HepG2 (cell line): ENCODE measurements around the gene NPEPL1. TPM values are rescaled to one million over a fixed set of nuclear protein-coding genes. Genes with fewer than 3 reads are reported as not detected.
A peak's percentile ranks its signal among the peaks of the same experiment; 100 is the strongest.

Source experiments
- ATAC-seq: fragments of 200-7000 bp; cut with Tn5 transposase; 3 replicates; pipeline ENCODE4 v1.9.1; 2020; ENCODE audit warnings: mild to moderate bottlenecking, moderate library complexity
- BruUV-seq: library from RNA; stranded (reverse); fragments of 400-500 nt; replicated peaks from 2 replicates; lab custom pipeline; 2021; lab: Mats Ljungman, UMichigan
- CTCF ChIA-PET: fragments of 300-600 bp; formaldehyde crosslinking; extraction: SDS; loops from one replicate; lab custom pipeline; 2021; ENCODE audit warnings: low total read pairs, inconsistent platforms, low intra/inter-chr PET ratio; lab: Yijun Ruan, JAX
- POLR2A ChIA-PET: fragments of 350-600 bp; sonication (Branson Sonifier 250); formaldehyde crosslinking; loops from one replicate; lab custom pipeline; 2020; ENCODE audit warnings: antibody characterized with exemption, inconsistent platforms; lab: Yijun Ruan, JAX
- DNase-seq: peaks from one replicate; pipeline ENCODE4 v3.0.0-alpha.2; 2015; ENCODE audit warnings: low spot score
- FAIRE-seq: peaks from 3 replicates; lab custom pipeline; 2011; peaks lifted over from hg19 to GRCh38; lab: Jason Lieb, UNC
- H2AFZ ChIP-seq: one replicate; pipeline ENCODE4 v1.6.1; 2011; ENCODE audit warnings: low read length, inconsistent platforms
- H3K27ac ChIP-seq: fragments of 300-600 bp; 3 replicates; pipeline ENCODE4 v1.8.0; 2011; ENCODE audit warnings: mixed run types, mild to moderate bottlenecking, mixed read lengths, low read length, inconsistent platforms; ENCODE audit not compliant: insufficient read depth; ENCODE audit errors: extremely low read length
- H3K27me3 ChIP-seq, 2 experiments: fragments of 200-600 bp in 1 of 2; 2 replicates in 1 of 2; 3 replicates in 1 of 2; pipeline versions ENCODE4 v1.6.0 to v1.8.0; 2011; ENCODE audit warnings: low read length in 2 of 2, mild to moderate bottlenecking in 2 of 2, moderate library complexity in 2 of 2, inconsistent platforms in 1 of 2; ENCODE audit not compliant: insufficient read depth in 2 of 2, control insufficient read depth in 1 of 2
- H3K36me3 ChIP-seq, 2 experiments: fragments of 200-600 bp in 1 of 2; replicated peaks in 1 of 2; 2 replicates in 1 of 2; 3 replicates in 1 of 2; pipeline versions ENCODE4 v1.5.1 to v1.8.0; 2011; ENCODE audit warnings: low read length in 2 of 2, inconsistent platforms in 1 of 2; ENCODE audit not compliant: insufficient read depth in 2 of 2, control insufficient read depth in 1 of 2
- H3K4me1 ChIP-seq: 2 replicates; pipeline ENCODE4 v1.5.1; 2012; ENCODE audit warnings: low read length, inconsistent platforms; ENCODE audit not compliant: insufficient read depth
- H3K4me2 ChIP-seq: 2 replicates; pipeline ENCODE4 v1.6.0; 2011; ENCODE audit warnings: low read depth, low read length, inconsistent platforms
- H3K4me3 ChIP-seq, 3 experiments: fragments of 200-600 bp in 1 of 3; sonication (generic), shearing (Covaris generic) in 1 of 3; replicated peaks in 1 of 3; 2 replicates each; pipeline ENCODE4 v1.5.1; 2011 to 2016; ENCODE audit warnings: low read length in 3 of 3, inconsistent platforms in 2 of 3, low read depth in 2 of 3, mild to moderate bottlenecking in 2 of 3, control low read depth in 1 of 3, mixed read lengths in 1 of 3; ENCODE audit not compliant: insufficient read depth in 1 of 3
- H3K79me2 ChIP-seq: one replicate; pipeline ENCODE4 v1.6.1; 2011; ENCODE audit warnings: low read length, inconsistent platforms; ENCODE audit not compliant: insufficient read depth
- H3K9ac ChIP-seq: 2 replicates; pipeline ENCODE4 v1.6.0; 2011; ENCODE audit warnings: mild to moderate bottlenecking, low read depth, low read length, inconsistent platforms; ENCODE audit not compliant: insufficient read depth
- H3K9me3 ChIP-seq: 2 replicates; pipeline ENCODE4 v1.5.1; 2012; ENCODE audit warnings: mild to moderate bottlenecking, low read length
- H4K20me1 ChIP-seq: 2 replicates; pipeline ENCODE4 v1.6.0; 2011; ENCODE audit warnings: inconsistent platforms, mild to moderate bottlenecking, low read length, moderate library complexity; ENCODE audit not compliant: insufficient read depth
- AGO2 ChIP-seq: fragments of 200-400 bp; formaldehyde crosslinking; optimal IDR thresholded peaks from 2 replicates; pipeline ENCODE3; 2017; ENCODE audit warnings: mild to moderate bottlenecking, low read depth, low read length, moderate library complexity
- TSC22D2 ChIP-seq: sonication (generic); formaldehyde crosslinking; IDR thresholded peaks from 2 replicates; pipeline ENCODE4 v1.5.1; 2020; ENCODE audit warnings: missing genetic modification reagents, mild to moderate bottlenecking, borderline replicate concordance
- ZNF326 ChIP-seq: sonication (generic); formaldehyde crosslinking; IDR thresholded peaks from 2 replicates; pipeline ENCODE4 v1.4.0; 2020; ENCODE audit warnings: missing genetic modification reagents, borderline replicate concordance
- ZNF607 ChIP-seq: sonication (generic); formaldehyde crosslinking; IDR thresholded peaks from 2 replicates; pipeline ENCODE4 v1.5.1; 2020; ENCODE audit warnings: missing genetic modification reagents, mild to moderate bottlenecking, borderline replicate concordance
- ZNF616 ChIP-seq: sonication (generic); formaldehyde crosslinking; IDR thresholded peaks from 2 replicates; pipeline ENCODE4 v1.5.0; 2020; ENCODE audit warnings: low read depth, mild to moderate bottlenecking, missing genetic modification reagents
- WGBS: methylation state at CpG from one replicate; pipeline ENCODE4 v1.1.6; 2017; ENCODE audit warnings: low lambda C conversion rate; 5-methylcytosine and 5-hydroxymethylcytosine counted together
- in situ Hi-C: cut with HindIII; loops from 2 replicates; pipeline ENCODE4 v1.10.0; 2017; ENCODE audit warnings: low pct_unique_long_range_greater_than_20kb; ENCODE audit not compliant: extremely low pct_ligation_motif_present
- intact Hi-C: fragments of 100-400 bp; cut with micrococcal nuclease; formaldehyde crosslinking; loops from one replicate; pipeline ENCODE4 v1.10.0; 2022; ENCODE audit not compliant: unreplicated experiment
- polyA plus RNA-seq, 8 experiments: library from polyadenylated mRNA; depleted of rRNA in 3 of 8; stranded (reverse) in 7 of 8; unstranded in 1 of 8; fragments of >200 nt; fragmentation: Illumina TruSeq in 4 of 8; extraction: Trizol in 4 of 8; gene quantifications; 2 replicates each; pipeline versions ENCODE4 v1.2.1 to v1.2.3, GENCODE V29; 2011 to 2016; ENCODE audit warnings: low read depth in 4 of 8, missing spikeins in 1 of 8, mixed read lengths in 1 of 8; ENCODE audit not compliant: insufficient read depth in 1 of 8
- total RNA-seq, 5 experiments: library from RNA; depleted of rRNA; stranded (reverse); fragments of >200 nt; fragmentation: Illumina TruSeq; extraction: Trizol; gene quantifications; 2 replicates each; pipeline ENCODE4 v1.2.3, GENCODE V29; 2016; ENCODE audit warnings: low read depth in 1 of 5

Gene NPEPL1
- total and polyA plus RNA-seq, 2 of the 13 experiments (the other 11 are each of a cell fraction or from before 2014, with no cell fraction given) = 4.1 to 7.5 TPM

- BruUV-seq = no TSS peak
- Histone ChIP-seq H3K36me3 (peaks cover 10 to 16% of the 10 kb centered on the region in 2 experiments; a peak in 4 of 5 replicates), H3K4me2 (no peak overlapping the region), H3K9ac (no peak overlapping the region), H2AFZ (no peak overlapping the region), H3K79me2 (no peaks in the 10 kb centered on the region), H4K20me1 (no peaks in the 10 kb centered on the region; the same call in 1 of the 2 replicates), H3K9me3 (no peaks in the 10 kb centered on the region), H3K27me3 (no peaks in the 10 kb centered on the region), H3K4me1 (no peaks in the 10 kb centered on the region), H3K4me3 (no peak overlapping the region), H3K27ac (no peak overlapping the region)
- WGBS = 90% methylated on average over 19 of the region's 20 CpGs
- FAIRE-seq (no peak), DNase-seq (no peak), ATAC-seq (no peak)
- in situ Hi-C loops (no loop called here), intact Hi-C loops (no loop called here)
- CTCF ChIA-PET = no interaction called here
- POLR2A ChIA-PET = interaction anchor here (1.0 kb wide), 1 partner anchor 11 kb away, joined by 3 read pairs; no protein-coding TSS in a partner anchor
- peak; percentile 61 for TF ChIP-seq AGO2
- TF ChIP-seq ZNF616 (CRISPR knock-in tag) = no peak
- TF ChIP-seq TSC22D2 (CRISPR knock-in tag) = no peak
Observed at GRCh38 chr20:58706150-58706892, 13.7 kb downstream of the NPEPL1 start.

- H3K79me2 ChIP-seq = no peaks in the 10 kb centered on the region
- no peak overlapping the region for H3K4me3 ChIP-seq
- no peak overlapping the region for H3K27ac ChIP-seq
- H2AFZ ChIP-seq = no peak overlapping the region
- no peak for DNase-seq
- TF ChIP-seq AGO2 (peak; percentile 46), ZNF326 (CRISPR knock-in tag) (no peak), ZNF607 (CRISPR knock-in tag) (no peak)
- FAIRE-seq = no peak
- no peak overlapping the region for H3K4me2 ChIP-seq
- H3K36me3 ChIP-seq = peaks cover 8 to 16% of the 10 kb centered on the region in 2 experiments; a peak in 4 of 5 replicates
- intact Hi-C loops = no loop called here
- H3K9ac ChIP-seq = no peak overlapping the region
- no peaks in the 10 kb centered on the region for H3K4me1 ChIP-seq
- H3K27me3 ChIP-seq = no peaks in the 10 kb centered on the region
- CTCF ChIA-PET = no interaction called here
- no TSS peak for BruUV-seq
- in situ Hi-C loops = no loop called here
- 94% methylated on average over 17 of the region's 23 CpGs for WGBS
- ATAC-seq = peak; percentile 4; the same call in 1 of the 3 replicates
- no peaks in the 10 kb centered on the region for H3K9me3 ChIP-seq
- POLR2A ChIA-PET = no interaction called here
- no peaks in the 10 kb centered on the region; the same call in 1 of the 2 replicates for H4K20me1 ChIP-seq
Observed at GRCh38 chr20:58706975-58707681, 14.5 kb downstream of the NPEPL1 start.
